ENCODE results near the gene PTPRJ.

The PTPRJ gene

GRCh38 chr11:47967577-47968525 lies 12.5 kb upstream of the PTPRJ start:
- no peak for DNase-seq (ENCODE audit: low read depth in 1 of 2, low spot score in 1 of 2)

- no peak for DNase-seq (ENCODE audit: low read depth in 1 of 2, low spot score in 1 of 2)
Measured at GRCh38 chr11:47969401-47969800, 11.0 kb upstream of the PTPRJ start.

- no peak for DNase-seq (ENCODE audit: low read depth in 1 of 2, low spot score in 1 of 2)
Measured at GRCh38 chr11:47971501-47971900, 8.9 kb upstream of the PTPRJ start.

- no peak for DNase-seq (ENCODE audit: low read depth in 1 of 2, low spot score in 1 of 2)
Measured at GRCh38 chr11:47973173-47973572, 7.2 kb upstream of the PTPRJ start.

- DNase-seq (ENCODE audit: low read depth in 1 of 2, low spot score in 1 of 2): no peak
Measured at GRCh38 chr11:47976931-47977330, 3.4 kb upstream of the PTPRJ start.

DNA sequence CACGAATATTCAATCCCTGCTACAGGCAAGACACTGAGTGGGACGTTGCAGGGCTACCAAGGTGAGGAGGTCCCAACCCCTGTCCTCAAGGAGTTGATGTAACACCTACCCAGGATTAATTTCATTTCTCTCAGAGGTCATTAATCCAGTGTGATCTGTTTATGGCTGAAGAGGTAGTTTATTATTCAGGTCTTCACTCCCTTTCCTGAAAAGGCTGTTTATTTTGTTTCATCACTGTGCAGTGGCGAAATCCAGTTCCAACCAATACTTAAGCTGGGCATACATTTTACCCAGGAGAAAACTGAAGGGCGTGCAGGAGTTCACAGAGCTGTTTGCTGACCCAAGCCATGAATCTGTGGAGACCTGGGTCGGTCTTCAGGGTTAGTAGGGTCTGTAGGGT lies 2.7 kb upstream of the PTPRJ start:
- DNase-seq (ENCODE audit: low read depth in 1 of 2, low spot score in 1 of 2): no peak

GRCh38 chr11:47979378-47980087 lies 826 bp upstream of the PTPRJ start:
- no peak for DNase-seq (ENCODE audit: low read depth in 1 of 2, low spot score in 1 of 2)

- no peak for DNase-seq (ENCODE audit: low read depth in 1 of 2, low spot score in 1 of 2)
Measured at GRCh38 chr11:47980907-47981621, 705 bp downstream of the PTPRJ start.

DNA sequence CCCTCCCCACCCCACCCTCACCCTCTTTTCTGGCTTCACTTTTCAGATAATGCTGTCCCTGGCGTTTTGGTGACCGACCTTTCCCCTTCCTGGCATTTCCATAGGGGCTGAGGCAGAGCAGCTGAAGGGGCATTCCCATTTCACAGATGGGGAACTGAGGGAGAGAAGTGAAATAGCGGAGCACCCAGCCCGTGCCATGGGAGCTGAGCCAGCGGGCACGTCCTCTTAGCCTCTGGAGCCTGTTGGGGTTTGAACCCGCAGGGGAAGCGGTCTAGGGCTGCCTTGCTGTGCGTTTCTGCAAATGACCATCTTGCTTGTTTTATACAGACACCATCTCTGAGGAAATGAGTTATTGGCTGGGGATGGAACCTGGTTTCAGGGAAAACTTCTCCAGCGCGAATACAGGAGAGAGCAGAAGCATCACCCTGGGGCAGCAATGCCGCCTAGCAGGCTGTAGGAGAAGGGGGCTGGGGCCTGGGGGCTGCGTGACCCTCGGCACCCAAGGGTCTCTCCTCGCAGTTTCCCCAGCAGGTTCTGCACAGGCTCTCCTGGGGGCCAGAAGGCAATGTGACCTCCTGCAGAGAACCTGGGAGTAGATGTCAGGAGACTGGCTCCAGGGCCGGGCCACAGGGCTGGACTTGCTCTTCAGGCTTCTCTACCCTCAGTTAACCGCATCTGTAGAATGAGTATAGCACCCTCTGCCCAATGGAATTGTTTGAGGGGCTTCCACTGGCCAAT lies 1.5 kb downstream of the PTPRJ start:
- DNase-seq (ENCODE audit: low read depth in 1 of 2, low spot score in 1 of 2): no peak

DNA sequence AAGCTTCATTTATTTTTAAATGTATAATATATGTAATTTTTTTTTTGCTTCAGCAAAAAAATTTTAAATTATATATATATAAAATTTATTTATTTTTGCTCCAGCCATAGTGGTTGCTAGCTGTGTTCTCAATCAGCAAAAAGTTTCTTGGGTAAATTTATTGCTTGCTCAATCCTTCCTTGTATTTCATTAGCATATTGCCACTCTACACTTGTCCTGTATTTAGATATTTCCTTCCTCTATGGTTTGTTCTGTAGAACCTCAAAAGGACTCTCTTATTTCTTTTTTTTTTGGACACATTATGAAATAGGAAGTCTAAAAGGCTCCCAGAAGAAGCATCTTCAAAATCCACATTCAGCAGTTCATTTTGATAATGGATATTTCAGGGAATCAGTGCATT lies 2.3 kb downstream of the PTPRJ start:
- no peak for DNase-seq (ENCODE audit: low read depth in 1 of 2, low spot score in 1 of 2)

DNA sequence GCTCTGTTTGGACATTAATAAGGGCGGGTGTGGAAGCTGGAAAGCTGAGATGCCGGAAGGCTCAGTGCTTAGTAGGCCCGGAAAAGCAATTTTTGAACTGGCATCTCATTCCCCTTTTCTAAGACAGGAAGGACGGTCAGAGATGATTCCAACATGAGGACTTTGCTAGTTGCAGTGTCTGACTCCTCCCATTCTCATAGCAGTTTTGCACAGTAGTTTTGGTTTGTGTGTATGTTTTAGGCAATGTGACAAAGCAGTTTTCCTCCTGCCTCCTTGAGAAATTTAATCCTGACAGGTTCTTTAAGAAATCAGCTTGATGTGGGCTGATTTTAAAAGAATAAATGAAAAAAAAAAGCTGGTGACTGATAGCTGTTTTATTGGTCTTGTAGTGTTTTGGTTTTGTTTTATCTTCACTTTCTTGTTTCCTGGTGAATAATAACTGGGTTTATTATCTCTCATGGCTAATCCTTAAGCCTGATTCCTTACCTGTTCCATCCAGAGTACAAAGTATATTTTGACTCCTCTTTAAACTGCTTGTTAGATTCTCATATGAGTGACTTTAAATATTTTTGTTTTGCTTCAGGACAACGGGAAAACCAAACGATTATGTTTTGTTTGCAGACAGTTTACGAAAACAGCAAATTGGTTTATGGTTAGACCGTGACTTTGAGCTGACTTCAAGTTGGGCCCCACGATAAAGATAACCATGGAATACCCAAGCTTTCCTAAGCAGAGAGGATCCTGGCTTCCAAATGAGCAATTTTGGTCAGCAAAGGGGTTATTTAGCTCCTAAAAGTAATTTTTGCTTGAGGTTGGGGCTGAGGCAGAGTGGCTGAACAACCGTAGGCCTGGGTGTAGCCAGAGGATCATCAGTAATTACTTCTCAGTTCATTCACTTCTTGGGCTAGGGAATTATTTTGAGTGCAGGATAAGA lies 3.4 kb downstream of the PTPRJ start:
- no peak for DNase-seq (ENCODE audit: low read depth in 1 of 2, low spot score in 1 of 2)

- no peak for DNase-seq (ENCODE audit: low read depth in 1 of 2, low spot score in 1 of 2)
Measured at GRCh38 chr11:47986219-47986618, 5.9 kb downstream of the PTPRJ start.

DNA sequence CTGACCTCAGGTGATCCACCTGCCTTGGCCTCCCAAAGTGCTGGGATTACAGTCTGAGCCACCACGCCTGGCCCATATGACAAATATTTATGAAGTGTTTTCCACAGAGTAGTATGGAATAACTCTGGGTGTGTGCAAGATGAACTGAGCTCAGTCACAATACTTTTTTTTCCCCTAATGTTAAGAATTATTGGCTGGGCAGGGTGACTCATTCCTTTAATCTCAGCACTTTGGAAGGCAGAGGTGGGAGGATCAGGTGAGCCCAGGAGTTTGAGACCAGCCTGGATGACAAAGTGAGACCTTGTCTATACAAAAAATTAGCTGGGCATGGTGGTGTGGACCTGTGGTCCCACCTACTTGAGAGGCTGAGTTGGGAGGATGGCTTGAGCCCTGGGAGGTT lies 6.4 kb downstream of the PTPRJ start:
- DNase-seq (ENCODE audit: low read depth in 1 of 2, low spot score in 1 of 2): no peak

GRCh38 chr11:47987310-47987709 lies 7.0 kb downstream of the PTPRJ start:
- DNase-seq (ENCODE audit: low read depth in 1 of 2, low spot score in 1 of 2): no peak

GRCh38 chr11:47987781-47988180 lies 7.4 kb downstream of the PTPRJ start:
- DNase-seq (ENCODE audit: low read depth in 1 of 2, low spot score in 1 of 2): no peak

GRCh38 chr11:47989779-47990178 lies 9.4 kb downstream of the PTPRJ start:
- no peak for DNase-seq (ENCODE audit: low read depth in 1 of 2, low spot score in 1 of 2)

DNA sequence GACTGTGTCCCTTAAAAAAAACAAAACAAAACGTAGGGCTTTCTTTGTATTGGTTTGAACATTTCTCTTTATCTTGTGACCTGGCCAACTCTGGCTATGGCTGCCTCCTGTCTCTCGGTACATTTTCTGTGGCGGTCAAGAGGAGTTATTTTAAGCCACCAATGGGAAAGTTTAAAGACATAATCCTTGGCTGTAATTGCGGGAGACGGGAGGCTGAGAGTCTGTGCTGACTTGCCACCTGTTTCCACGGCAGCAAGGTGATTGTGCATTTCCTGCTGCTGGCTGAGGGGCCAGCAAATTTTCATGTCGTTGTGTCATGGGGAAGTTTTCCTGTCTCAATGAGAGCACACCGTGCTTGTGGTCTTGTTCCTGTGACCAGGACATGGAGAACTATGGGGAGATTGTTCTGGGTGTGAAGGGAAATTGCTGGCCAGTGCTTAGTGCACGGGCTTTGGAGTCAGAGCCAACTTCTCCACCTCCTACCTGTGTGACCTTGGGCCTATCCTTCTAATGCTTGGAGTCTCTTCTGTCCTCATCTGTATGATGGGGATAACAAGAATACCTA lies 11.0 kb downstream of the PTPRJ start:
- no peak for DNase-seq (ENCODE audit: low read depth in 1 of 2, low spot score in 1 of 2)

DNA sequence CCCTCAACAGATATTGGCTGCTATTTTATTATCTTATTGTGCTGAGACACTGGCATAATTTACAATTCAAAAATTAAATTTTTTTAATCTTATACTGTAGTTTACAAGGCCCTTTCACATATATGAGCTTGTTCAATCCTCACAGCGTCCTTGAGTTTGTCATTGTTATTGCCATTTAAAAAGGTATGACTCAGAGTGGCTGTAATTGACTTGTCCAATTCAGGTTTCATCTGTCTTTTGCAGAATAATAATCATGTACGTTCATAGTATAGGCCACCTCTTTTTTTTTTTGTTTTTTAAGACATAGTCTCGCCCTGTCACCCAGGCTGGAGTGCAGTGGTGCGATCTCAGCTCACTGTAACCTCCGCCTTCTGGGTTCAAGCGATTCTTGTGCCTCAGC lies 11.5 kb downstream of the PTPRJ start:
- no peak for DNase-seq (ENCODE audit: low read depth in 1 of 2, low spot score in 1 of 2)

- DNase-seq (ENCODE audit: low read depth in 1 of 2, low spot score in 1 of 2): no peak
Measured at GRCh38 chr11:47992959-47993820, 12.8 kb downstream of the PTPRJ start.

Measured in activated CD4-positive, alpha-beta T cell treated with anti-CD3 and anti-CD28 coated beads, Interleukin-2, amount 50 U/mL, for 24 hours (primary cell).